ENCODE measurements around the gene MAP2K4.

- no peak for TF ChIP-seq POLR2A (IDR thresholded peaks at IDR 0.05)
- no peak for TF ChIP-seq CTCF (IDR thresholded peaks at IDR 0.05)
These were observed 69.2 kb downstream of the MAP2K4 start for GRCh38 chr17:12089809-12090384.
